ENCODE data around the gene KHDC1L.
"Not testable (repeated sequence)": the region's sequence is repeated elsewhere in the genome, so short reads cannot be mapped to it uniquely, and the experiment has no call there.

The KHDC1L gene

GRCh38 chr6:73225396-73225795 is at the start of gene KHDC1L:
TSS of gene KHDC1L (minus strand) at chr6:73225496. CDS start at chr6:73225408, 88 bp downstream.
- DNase-seq (ENCODE audit: low read depth) = no peak

- not testable (repeated sequence) for DNase-seq (ENCODE audit: low read depth)
Measured at GRCh38 chr6:73269296-73269695, 44.0 kb upstream of the KHDC1L start.

- DNase-seq (ENCODE audit: low read depth) = not testable (repeated sequence)
Measured at GRCh38 chr6:73268896-73269295, 43.6 kb upstream of the KHDC1L start.

DNA sequence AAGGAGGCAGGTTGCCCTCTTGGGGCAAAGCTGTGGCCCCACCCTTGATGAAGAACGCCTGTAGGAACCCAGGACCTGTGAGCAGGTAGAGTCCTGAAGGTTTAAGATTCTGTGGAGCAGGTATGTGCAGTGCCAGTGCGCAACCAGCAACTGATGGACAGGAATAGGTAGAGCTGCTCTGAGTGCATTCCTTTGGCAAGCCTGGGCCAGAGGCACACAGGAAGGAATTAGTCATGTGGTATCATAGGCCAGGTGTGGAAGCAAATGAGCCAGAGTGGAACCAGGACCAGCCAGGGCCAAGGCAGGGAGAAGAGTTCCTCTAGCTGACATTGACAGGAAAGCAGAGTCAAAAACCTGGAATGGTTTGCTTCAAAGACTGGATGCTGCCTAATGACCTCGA is 39.1 kb upstream of the KHDC1L start:
- DNase-seq (ENCODE audit: low read depth) = no peak

DNA sequence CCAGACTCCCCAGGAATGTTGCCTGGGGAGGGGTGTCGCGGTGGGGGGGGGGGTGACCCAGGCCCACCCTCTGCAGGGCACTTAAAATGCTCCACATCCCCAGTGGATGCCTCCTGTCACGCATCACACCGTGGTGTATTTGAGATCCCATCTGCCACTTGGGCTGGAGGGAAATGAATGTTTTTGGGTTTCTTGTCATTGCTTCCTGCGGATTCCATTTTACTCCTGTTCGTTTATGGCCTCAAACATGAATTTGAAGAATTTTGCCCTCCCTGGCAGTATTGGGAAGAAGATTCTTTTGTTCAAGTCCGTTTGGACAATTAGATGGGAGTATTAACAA is 38.2 kb upstream of the KHDC1L start:
- no peak for DNase-seq (ENCODE audit: low read depth)

GRCh38 chr6:73262671-73263569 is 37.6 kb upstream of the KHDC1L start, which contains the start of gene KHDC1:
TSS of gene KHDC1 (minus strand) at chr6:73263196. CDS start at chr6:73242517, 20,679 bp downstream.
- peak; percentile 21 for DNase-seq (ENCODE audit: low read depth)

DNA sequence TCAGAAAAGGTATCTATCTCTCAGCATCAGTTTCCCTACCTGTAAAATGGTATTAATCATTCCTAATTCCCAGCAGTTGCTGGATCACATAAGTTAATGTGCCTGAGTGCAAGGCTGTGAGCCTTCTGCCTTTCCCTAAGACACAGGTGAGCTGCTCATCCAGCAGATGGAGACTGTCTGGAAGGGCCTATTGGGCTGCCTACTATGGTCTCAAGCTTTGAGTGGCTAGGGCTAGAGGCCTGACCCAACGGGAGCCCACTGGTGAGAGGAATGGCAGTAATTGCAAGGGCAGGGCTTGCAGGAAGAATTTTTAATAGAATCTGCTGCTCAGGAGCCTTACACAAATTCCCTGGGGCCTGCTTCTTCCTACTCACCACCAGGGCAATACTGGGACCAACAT is 33.4 kb upstream of the KHDC1L start:
- no peak for DNase-seq (ENCODE audit: low read depth)

GRCh38 chr6:73254323-73254722 is 29.0 kb upstream of the KHDC1L start:
- not testable (repeated sequence) for DNase-seq (ENCODE audit: low read depth)

- DNase-seq (ENCODE audit: low read depth) = no peak
Measured at GRCh38 chr6:73252703-73253102, 27.4 kb upstream of the KHDC1L start.

DNA sequence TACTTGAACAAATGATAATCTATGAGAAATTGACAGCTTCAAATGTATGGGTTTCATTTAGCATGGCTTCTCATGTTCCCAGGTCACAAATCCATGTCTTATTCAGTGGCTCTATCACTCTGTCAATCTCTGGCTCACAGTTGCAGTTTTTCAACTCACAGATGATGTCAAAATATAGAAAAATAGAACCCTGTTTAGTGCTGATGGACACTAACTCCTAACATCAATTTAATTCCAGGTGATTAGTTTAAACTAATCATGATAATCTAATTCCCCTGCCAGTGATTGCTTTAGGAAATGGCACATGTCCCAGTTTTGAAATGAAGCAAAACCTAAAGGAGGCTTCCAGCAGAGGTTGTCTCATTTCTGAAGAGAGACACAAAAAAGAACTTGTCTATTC is 24.7 kb upstream of the KHDC1L start:
- DNase-seq (ENCODE audit: low read depth) = no peak

GRCh38 chr6:73248192-73248903 is 23.1 kb upstream of the KHDC1L start:
- DNase-seq (ENCODE audit: low read depth) = no peak

DNA sequence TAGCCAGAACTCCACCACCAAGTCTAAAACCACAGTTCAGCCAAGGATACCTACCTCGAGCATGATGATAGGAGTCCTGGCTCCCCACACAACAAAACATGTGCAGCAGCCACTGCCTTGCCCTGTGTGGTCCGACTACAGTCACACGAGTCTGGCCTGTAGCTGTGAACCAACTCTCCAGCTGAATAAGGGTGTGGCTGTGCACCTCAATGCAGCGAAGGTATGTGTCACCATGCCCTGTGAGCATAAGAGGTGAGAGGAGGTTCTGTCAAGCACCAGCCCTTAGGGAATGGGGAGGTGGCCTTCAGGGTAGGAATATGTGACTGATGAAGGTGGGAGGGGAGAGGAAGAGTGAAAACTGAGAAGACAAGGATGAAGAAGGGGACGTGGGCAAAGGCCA is 16.7 kb upstream of the KHDC1L start:
- DNase-seq (ENCODE audit: low read depth) = no peak

DNA sequence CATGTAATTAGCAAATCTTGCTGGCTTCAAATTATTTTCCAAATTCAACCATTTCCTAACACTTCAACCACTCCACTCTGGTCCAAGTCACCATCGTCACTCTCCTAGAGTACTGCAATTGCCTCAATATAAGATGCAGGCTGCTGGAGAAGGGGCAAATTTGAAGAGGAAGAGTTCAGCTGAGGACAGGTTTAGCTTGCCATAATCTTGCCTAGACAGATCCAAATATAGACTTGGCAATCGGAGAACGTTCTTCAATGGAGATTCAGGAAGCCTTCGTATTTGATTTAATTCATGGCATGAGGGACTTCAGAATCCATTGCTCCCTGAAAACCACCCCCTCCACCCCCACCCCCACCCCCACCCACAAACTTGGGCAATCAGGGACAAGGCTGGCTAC is 15.4 kb upstream of the KHDC1L start:
- DNase-seq (ENCODE audit: low read depth) = no peak

GRCh38 chr6:73236144-73236750 is 11.0 kb upstream of the KHDC1L start:
- no peak for DNase-seq (ENCODE audit: low read depth)

- no peak for DNase-seq (ENCODE audit: low read depth)
Measured at GRCh38 chr6:73234733-73235132, 9.4 kb upstream of the KHDC1L start.

GRCh38 chr6:73233971-73234370 is 8.7 kb upstream of the KHDC1L start:
- DNase-seq (ENCODE audit: low read depth) = not testable (repeated sequence)

DNA sequence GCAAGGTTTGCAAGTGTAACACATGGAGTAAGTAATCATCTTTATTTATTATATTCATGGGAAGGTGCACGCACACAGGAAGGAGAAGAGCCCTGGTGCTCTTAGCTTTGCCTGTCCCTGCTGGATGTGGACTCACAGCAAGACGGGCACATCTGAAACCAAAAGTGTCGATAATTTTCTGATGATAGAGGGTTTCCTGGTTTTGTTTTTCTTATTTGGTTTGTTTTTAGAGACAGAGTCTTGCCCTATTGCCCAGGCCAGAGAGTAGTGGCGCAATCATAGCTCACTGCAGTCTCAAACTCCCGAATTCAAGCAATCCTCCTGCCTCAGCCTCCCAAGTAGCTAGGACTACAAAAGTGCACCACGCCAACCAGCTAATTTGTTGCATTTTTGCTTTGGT is 7.8 kb upstream of the KHDC1L start:
- DNase-seq (ENCODE audit: low read depth) = no peak

- no peak for DNase-seq (ENCODE audit: low read depth)
Measured at GRCh38 chr6:73231986-73232391, 6.7 kb upstream of the KHDC1L start.

DNA sequence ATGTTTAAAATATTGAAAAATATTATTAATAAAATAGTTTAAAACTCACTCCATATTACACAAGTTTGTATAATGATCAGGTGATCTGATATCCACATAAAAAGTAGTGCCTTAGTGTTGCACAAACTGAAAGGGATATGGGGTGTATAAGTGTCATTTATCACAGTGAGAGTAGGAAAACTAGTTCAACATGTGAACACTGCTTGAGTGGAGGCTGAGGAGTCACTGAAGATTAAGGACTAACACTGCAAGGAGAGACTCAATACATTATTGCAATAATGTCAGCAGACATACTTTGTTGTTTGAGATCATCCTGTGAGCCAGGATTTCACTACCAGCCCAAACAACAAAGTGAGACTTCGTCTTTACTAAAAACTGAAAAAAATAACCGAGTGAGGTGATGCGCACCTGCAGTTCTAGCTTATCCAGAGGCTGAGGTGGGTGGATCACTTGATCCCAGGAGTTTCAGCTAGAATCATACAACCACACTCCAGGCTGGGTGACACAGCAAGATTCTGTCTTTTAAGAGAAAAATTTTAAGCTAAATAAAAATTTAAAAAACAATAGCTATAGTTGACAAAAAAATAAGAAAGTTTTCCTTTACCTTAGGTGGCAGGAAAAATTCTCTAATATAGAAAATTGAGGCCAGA is 2.4 kb upstream of the KHDC1L start:
- DNase-seq (ENCODE audit: low read depth) = no peak

- no peak for DNase-seq (ENCODE audit: low read depth)
Measured at GRCh38 chr6:73216859-73217258, 8.4 kb downstream of the KHDC1L start.

GRCh38 chr6:73209117-73209516 is 16.2 kb downstream of the KHDC1L start:
- no peak for DNase-seq (ENCODE audit: low read depth)

GRCh38 chr6:73207221-73207837 is 18.0 kb downstream of the KHDC1L start:
- no peak for DNase-seq (ENCODE audit: low read depth)
